ENCODE data around the gene PLEKHG7.

DNA sequence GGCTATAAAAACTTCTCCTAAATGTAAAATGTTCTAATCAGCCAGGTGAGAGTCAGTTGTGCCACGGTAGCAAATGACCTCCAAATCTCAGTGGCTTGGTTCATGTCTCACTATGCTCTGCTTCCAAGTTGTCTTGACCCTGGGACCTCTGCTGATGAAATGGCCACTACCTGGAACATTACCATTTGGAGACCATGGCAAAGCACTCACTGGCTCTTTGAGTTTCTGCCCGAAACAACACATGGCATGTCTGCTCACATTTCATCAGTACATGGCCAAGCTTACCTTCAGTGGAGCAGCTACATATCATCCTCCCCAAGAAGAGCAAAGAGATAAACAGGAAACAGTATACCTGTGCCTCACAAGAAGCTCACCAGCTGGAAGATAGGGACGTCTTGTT lies 40.2 kb downstream of the PLEKHG7 start:
- TF ChIP-seq, protein P1, sequence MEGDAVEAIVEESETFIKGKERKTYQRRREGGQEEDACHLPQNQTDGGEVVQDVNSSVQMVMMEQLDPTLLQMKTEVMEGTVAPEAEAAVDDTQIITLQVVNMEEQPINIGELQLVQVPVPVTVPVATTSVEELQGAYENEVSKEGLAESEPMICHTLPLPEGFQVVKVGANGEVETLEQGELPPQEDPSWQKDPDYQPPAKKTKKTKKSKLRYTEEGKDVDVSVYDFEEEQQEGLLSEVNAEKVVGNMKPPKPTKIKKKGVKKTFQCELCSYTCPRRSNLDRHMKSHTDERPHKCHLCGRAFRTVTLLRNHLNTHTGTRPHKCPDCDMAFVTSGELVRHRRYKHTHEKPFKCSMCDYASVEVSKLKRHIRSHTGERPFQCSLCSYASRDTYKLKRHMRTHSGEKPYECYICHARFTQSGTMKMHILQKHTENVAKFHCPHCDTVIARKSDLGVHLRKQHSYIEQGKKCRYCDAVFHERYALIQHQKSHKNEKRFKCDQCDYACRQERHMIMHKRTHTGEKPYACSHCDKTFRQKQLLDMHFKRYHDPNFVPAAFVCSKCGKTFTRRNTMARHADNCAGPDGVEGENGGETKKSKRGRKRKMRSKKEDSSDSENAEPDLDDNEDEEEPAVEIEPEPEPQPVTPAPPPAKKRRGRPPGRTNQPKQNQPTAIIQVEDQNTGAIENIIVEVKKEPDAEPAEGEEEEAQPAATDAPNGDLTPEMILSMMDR (IDR thresholded peaks at IDR 0.05): no peak
- no peak for TF ChIP-seq POLR2A (IDR thresholded peaks at IDR 0.05)

Data from right lobe of liver (tissue), 4 donors.